ENCODE results near the gene CACNB4. TPM values are rescaled to one million over a fixed set of nuclear protein-coding genes. Genes with fewer than 3 reads are reported as not detected.

Gene CACNB4
- total and polyA plus RNA-seq, 8 donors, result 0.34 to 1.3 (median 0.70) TPM

GRCh38 chr2:151991010-151991409 lies 107.8 kb downstream of the CACNB4 start:
- DNase-seq (no peak), FAIRE-seq (no peak), ATAC-seq (no peak)
- TF ChIP-seq, protein P1, sequence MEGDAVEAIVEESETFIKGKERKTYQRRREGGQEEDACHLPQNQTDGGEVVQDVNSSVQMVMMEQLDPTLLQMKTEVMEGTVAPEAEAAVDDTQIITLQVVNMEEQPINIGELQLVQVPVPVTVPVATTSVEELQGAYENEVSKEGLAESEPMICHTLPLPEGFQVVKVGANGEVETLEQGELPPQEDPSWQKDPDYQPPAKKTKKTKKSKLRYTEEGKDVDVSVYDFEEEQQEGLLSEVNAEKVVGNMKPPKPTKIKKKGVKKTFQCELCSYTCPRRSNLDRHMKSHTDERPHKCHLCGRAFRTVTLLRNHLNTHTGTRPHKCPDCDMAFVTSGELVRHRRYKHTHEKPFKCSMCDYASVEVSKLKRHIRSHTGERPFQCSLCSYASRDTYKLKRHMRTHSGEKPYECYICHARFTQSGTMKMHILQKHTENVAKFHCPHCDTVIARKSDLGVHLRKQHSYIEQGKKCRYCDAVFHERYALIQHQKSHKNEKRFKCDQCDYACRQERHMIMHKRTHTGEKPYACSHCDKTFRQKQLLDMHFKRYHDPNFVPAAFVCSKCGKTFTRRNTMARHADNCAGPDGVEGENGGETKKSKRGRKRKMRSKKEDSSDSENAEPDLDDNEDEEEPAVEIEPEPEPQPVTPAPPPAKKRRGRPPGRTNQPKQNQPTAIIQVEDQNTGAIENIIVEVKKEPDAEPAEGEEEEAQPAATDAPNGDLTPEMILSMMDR (IDR thresholded peaks at IDR 0.05), result no peak
- H3K9me3 ChIP-seq, result no peaks in the 10 kb centered on the region
- 54 to 67% methylated on average over 1 of the region's 1 CpG for WGBS, 2 donors
- H3K4me3 ChIP-seq, result no peak overlapping the region
- no peaks in the 10 kb centered on the region for H3K27me3 ChIP-seq
- no peaks in the 10 kb centered on the region for H3K36me3 ChIP-seq
- H3K4me1 ChIP-seq, result no peaks in the 10 kb centered on the region
- intact Hi-C loops (cut with DNase I), result no loop called here
- H3K27ac ChIP-seq, result no peak overlapping the region

GRCh38 chr2:151989378-151989777 lies 109.5 kb downstream of the CACNB4 start:
- DNase-seq (no peak), ATAC-seq (no peak), FAIRE-seq (no peak)
- no peaks in the 10 kb centered on the region for H3K27me3 ChIP-seq
- intact Hi-C loops (cut with DNase I), result no loop called here
- no peak overlapping the region for H3K27ac ChIP-seq
- H3K36me3 ChIP-seq, result no peaks in the 10 kb centered on the region
- no peaks in the 10 kb centered on the region for H3K4me1 ChIP-seq
- TF ChIP-seq, protein P1 (IDR thresholded peaks at IDR 0.05), result no peak
- H3K4me3 ChIP-seq, result no peak overlapping the region
- 74 to 80% methylated on average over 3 of the region's 3 CpGs for WGBS, 2 donors
- H3K9me3 ChIP-seq, result no peaks in the 10 kb centered on the region

GRCh38 chr2:151987484-151987883 lies 111.4 kb downstream of the CACNB4 start:
- WGBS, 2 donors, result 93 to 96% methylated on average over 5 of the region's 5 CpGs
- no peak for FAIRE-seq

DNA sequence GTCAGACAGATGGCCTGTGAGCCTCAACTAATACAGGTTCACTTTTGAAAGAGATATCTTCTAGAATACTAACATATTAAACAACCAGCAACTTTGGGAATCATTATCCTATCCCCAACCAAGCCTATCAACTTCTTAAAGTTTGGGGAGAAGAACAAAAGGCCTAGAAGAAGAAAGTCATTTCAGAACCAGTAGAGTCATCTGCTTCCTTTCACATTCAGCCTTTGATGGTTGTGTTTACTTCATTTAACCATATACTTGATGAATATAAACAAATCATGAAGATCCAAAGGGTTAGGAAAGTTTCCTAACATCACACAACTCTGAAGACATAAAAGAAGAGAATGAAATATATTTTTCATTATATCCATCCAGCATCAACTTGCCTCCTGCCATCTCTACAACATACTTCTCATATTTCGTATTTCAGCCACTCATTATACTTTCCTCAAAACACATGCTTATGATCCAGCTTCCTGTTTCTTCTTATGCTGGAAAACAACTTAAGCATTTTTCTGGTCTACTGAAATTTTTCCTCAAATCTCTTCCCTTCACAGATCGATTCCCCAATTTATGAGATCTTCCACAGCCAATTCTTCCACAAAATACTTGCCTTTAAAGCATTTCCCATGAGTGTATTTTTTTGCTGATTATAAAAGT lies 114.3 kb downstream of the CACNB4 start:
- FAIRE-seq (no peak), ATAC-seq (no peak), DNase-seq (no peak)
- H3K4me3 ChIP-seq, result no peak overlapping the region
- no peak overlapping the region for H3K27ac ChIP-seq
- intact Hi-C loops (cut with DNase I), result no loop called here
- TF ChIP-seq, protein P1 (IDR thresholded peaks at IDR 0.05), result no peak
- no peaks in the 10 kb centered on the region for H3K36me3 ChIP-seq
- no peaks in the 10 kb centered on the region for H3K9me3 ChIP-seq
- H3K4me1 ChIP-seq, result no peaks in the 10 kb centered on the region
- no peaks in the 10 kb centered on the region for H3K27me3 ChIP-seq
- 87 to 89% methylated on average over 2 of the region's 2 CpGs for WGBS, 2 donors

More at GRCh38 chr2:151987484-151987883, 111.4 kb downstream of the CACNB4 start:
- Histone ChIP-seq H3K27ac (no peak overlapping the region), H3K9me3 (no peaks in the 10 kb centered on the region), H3K4me1 (no peaks in the 10 kb centered on the region), H3K36me3 (no peaks in the 10 kb centered on the region), H3K4me3 (no peak overlapping the region), H3K27me3 (no peaks in the 10 kb centered on the region)
- ATAC-seq (no peak), DNase-seq (no peak)
- TF ChIP-seq, protein P1 (IDR thresholded peaks at IDR 0.05), result no peak
- intact Hi-C loops (cut with DNase I), result no loop called here

GRCh38 chr2:151983221-151983620 lies 115.6 kb downstream of the CACNB4 start:
- intact Hi-C loops (cut with DNase I), result no loop called here
- 48 to 77% methylated on average over 2 of the region's 2 CpGs for WGBS, 2 donors
- Histone ChIP-seq H3K9me3 (no peaks in the 10 kb centered on the region), H3K27ac (no peak overlapping the region), H3K4me3 (no peak overlapping the region), H3K27me3 (no peaks in the 10 kb centered on the region), H3K4me1 (no peaks in the 10 kb centered on the region), H3K36me3 (no peaks in the 10 kb centered on the region)
- FAIRE-seq (no peak), DNase-seq (no peak), ATAC-seq (no peak)
- TF ChIP-seq, protein P1 (IDR thresholded peaks at IDR 0.05), result no peak

All from pancreas (tissue), 10 donors.